Breast epithelium (tissue), 3 donors: ENCODE measurements around the gene DCLK1.

ENCODE experiments used
- CTCF ChIP-seq, 3 donors: fragments of 450-650 bp; IDR thresholded peaks; one replicate each; pipeline ENCODE4 v1.5.1; 2016 to 2017; ENCODE audit warnings: antibody characterized with exemption in 3 of 3, mild to moderate bottlenecking in 3 of 3, moderate library complexity in 3 of 3
- POLR2A ChIP-seq: fragments of 450-650 bp; IDR thresholded peaks from one replicate; pipeline ENCODE4 v1.6.1; 2016; ENCODE audit warnings: antibody characterized with exemption, mild to moderate bottlenecking, moderate library complexity
- POLR2AphosphoS5 ChIP-seq, 3 donors: sonication (generic); formaldehyde crosslinking; IDR thresholded peaks; one replicate each; pipeline ENCODE4 v1.6.1; 2017; ENCODE audit warnings: antibody characterized with exemption in 3 of 3

GRCh38 chr13:36006894-36007675, 124.1 kb downstream of the DCLK1 start:
- TF ChIP-seq POLR2A (no peak), CTCF (IDR thresholded peaks at IDR 0.05) (no peak), POLR2AphosphoS5 (IDR thresholded peaks at IDR 0.05) (no peak)
